HL-60 (cell line): ENCODE data around the gene CD79B.

Source experiments
- CTCF ChIP-seq: IDR thresholded peaks from one replicate; pipeline ENCODE4 v1.5.1; 2011; ENCODE audit warnings: low read length, control low read depth, inconsistent platforms; ENCODE audit not compliant: insufficient read depth
- REST ChIP-seq: IDR thresholded peaks from 2 replicates; pipeline ENCODE4 v1.6.1; 2012; ENCODE audit warnings: low read depth; ENCODE audit not compliant: insufficient replicate concordance
- SPI1 ChIP-seq: IDR thresholded peaks from 2 replicates; pipeline ENCODE4 v1.6.1; 2012; ENCODE audit warnings: low read depth, mild to moderate bottlenecking, borderline replicate concordance

GRCh38 chr17:63973930-63974593, 41.9 kb upstream of the CD79B start:
- no peak for TF ChIP-seq CTCF
- TF ChIP-seq SPI1, result no peak
- TF ChIP-seq REST, result no peak
